ENCODE data around the gene ARFIP2.

Gene ARFIP2

GRCh38 chr11:6440906-6441358 lies 40.2 kb downstream of the ARFIP2 start, which contains the start of gene HPX:
Gene HPX (minus strand): TSS chr11:6440987. CDS start chr11:6440963, 24 bp downstream.
- in situ Hi-C loops (cut with MboI; ENCODE audit: low sequenced_read_pairs, unreplicated experiment): loop anchor here (5.0 kb wide), 1 partner anchor 59 kb away; no protein-coding TSS in a partner anchor
- TF ChIP-seq CTCF (IDR thresholded peaks at IDR 0.05; ENCODE audit: borderline replicate concordance, control extremely low read depth, extremely low read depth, insufficient read depth, missing control alignments): no peak
- DNase-seq (ENCODE audit: low spot score): no peak

GRCh38 chr11:6438979-6439571 lies 42.1 kb downstream of the ARFIP2 start:
- in situ Hi-C loops (cut with MboI; ENCODE audit: low sequenced_read_pairs, unreplicated experiment): no loop called here
- peak; percentile 37 for TF ChIP-seq CTCF (IDR thresholded peaks at IDR 0.05; ENCODE audit: borderline replicate concordance, control extremely low read depth, extremely low read depth, insufficient read depth, missing control alignments)
- no peak for DNase-seq (ENCODE audit: low spot score)

- no peak for DNase-seq (ENCODE audit: low spot score)
- TF ChIP-seq CTCF (IDR thresholded peaks at IDR 0.05; ENCODE audit: borderline replicate concordance, control extremely low read depth, extremely low read depth, insufficient read depth, missing control alignments): no peak
- in situ Hi-C loops (cut with MboI; ENCODE audit: low sequenced_read_pairs, unreplicated experiment): no loop called here
Measured at GRCh38 chr11:6437993-6438392, 43.1 kb downstream of the ARFIP2 start.

- in situ Hi-C loops (cut with MboI; ENCODE audit: low sequenced_read_pairs, unreplicated experiment): no loop called here
Measured at GRCh38 chr11:6437423-6437822, 43.7 kb downstream of the ARFIP2 start.

DNA sequence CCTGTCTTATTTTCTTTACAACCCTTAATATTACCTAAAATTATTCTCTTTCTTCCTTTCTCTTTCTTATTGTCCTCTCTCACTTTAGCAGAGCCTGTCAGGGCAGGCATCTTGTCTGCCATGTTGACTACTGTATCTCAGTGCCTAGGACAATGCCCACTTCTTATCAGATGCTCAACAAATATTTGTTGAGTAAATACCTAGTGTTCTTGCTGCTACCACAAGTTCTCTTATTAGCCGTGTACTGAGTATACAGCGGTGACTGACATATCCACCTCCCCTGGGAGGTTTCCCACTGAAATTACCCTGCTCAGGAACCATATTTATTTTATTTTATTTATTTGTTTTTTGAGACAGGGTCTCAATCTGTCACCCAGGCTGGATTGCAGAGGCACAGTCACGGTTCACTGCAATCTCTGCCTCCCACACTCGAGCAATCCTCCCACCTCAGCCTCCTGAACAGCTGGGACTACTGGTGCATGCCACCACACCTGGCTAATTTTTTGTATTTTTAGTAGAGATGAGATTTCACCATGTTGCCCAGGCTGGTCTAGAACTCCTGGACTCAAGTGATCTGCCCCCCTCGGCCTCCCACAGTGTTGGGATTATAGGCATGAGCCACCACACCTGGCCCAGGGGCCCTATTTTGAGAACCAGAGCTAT lies 47.0 kb downstream of the ARFIP2 start:
- no peak for TF ChIP-seq CTCF (IDR thresholded peaks at IDR 0.05; ENCODE audit: borderline replicate concordance, control extremely low read depth, extremely low read depth, insufficient read depth, missing control alignments)

More at GRCh38 chr11:6437423-6437822, 43.7 kb downstream of the ARFIP2 start:
- no peak for DNase-seq (ENCODE audit: low spot score)
- no peak for TF ChIP-seq CTCF (IDR thresholded peaks at IDR 0.05; ENCODE audit: borderline replicate concordance, control extremely low read depth, extremely low read depth, insufficient read depth, missing control alignments)

GRCh38 chr11:6431861-6432260 lies 49.3 kb downstream of the ARFIP2 start:
- in situ Hi-C loops (cut with MboI; ENCODE audit: low sequenced_read_pairs, unreplicated experiment): no loop called here
- no peak for DNase-seq (ENCODE audit: low spot score)
- TF ChIP-seq CTCF (IDR thresholded peaks at IDR 0.05; ENCODE audit: borderline replicate concordance, control extremely low read depth, extremely low read depth, insufficient read depth, missing control alignments): no peak

More for the DNA sequence above, 47.0 kb downstream of the ARFIP2 start:
- no peak for DNase-seq (ENCODE audit: low spot score)
- in situ Hi-C loops (cut with MboI; ENCODE audit: low sequenced_read_pairs, unreplicated experiment): no loop called here

All from GM13976 (cell line).